Endothelial cell of umbilical vein (primary cell): ENCODE data around the gene ZNF507. TPM values are rescaled to one million over a fixed set of nuclear protein-coding genes. Genes with fewer than 3 reads are reported as not detected.

Experiments
- BruUV-seq: library from RNA; stranded (reverse); fragments of 400-500 nt; replicated peaks from 2 replicates; lab custom pipeline; 2021; lab: Mats Ljungman, UMichigan
- CTCF ChIA-PET: fragments of 300-600, 350-600 bp; sonication (Branson Sonifier 250); formaldehyde crosslinking; loops from one replicate; lab custom pipeline; 2021; ENCODE audit warnings: antibody characterized with exemption, inconsistent platforms; lab: Charles Lee
- POLR2A ChIA-PET: fragments of 300-600, 350-600 bp; sonication (Branson Sonifier 250); formaldehyde crosslinking; loops from one replicate; lab custom pipeline; 2021; ENCODE audit warnings: antibody characterized with exemption, inconsistent platforms; lab: Charles Lee
- DNase-seq: peaks from one replicate; pipeline ENCODE4 v3.0.0-alpha.2; 2011; ENCODE audit warnings: low read depth, low spot score
- FAIRE-seq: peaks from 2 replicates; lab custom pipeline; 2011; peaks lifted over from hg19 to GRCh38; lab: Jason Lieb, UNC
- H2AFZ ChIP-seq: 2 replicates; pipeline ENCODE4 v1.6.0; 2012; ENCODE audit warnings: low read depth, low read length, control low read depth, inconsistent platforms
- H3K27ac ChIP-seq: 2 replicates; pipeline ENCODE4 v1.5.1; 2011; ENCODE audit warnings: low read depth, mild to moderate bottlenecking, control low read depth, low read length, moderate library complexity; ENCODE audit not compliant: insufficient read depth
- H3K27me3 ChIP-seq, 2 experiments: 2 replicates each; pipeline versions ENCODE4 v1.6.0 to v1.6.1; 2011; ENCODE audit warnings: low read length in 2 of 2, mixed read lengths in 1 of 2; ENCODE audit not compliant: control insufficient read depth in 2 of 2, insufficient read depth in 2 of 2
- H3K36me3 ChIP-seq, 2 experiments: 2 replicates in 1 of 2; 3 replicates in 1 of 2; pipeline ENCODE4 v1.5.1; 2011; ENCODE audit warnings: low read length in 2 of 2, mild to moderate bottlenecking in 1 of 2, moderate library complexity in 1 of 2; ENCODE audit not compliant: control insufficient read depth in 2 of 2, insufficient read depth in 2 of 2; ENCODE audit errors: extremely low read depth in 1 of 2
- H3K4me1 ChIP-seq: 3 replicates; pipeline ENCODE4 v1.5.1; 2011; ENCODE audit warnings: mild to moderate bottlenecking, low read length; ENCODE audit not compliant: control insufficient read depth, insufficient read depth; ENCODE audit errors: extremely low read depth
- H3K4me2 ChIP-seq: 2 replicates; pipeline ENCODE4 v1.6.1; 2011; ENCODE audit warnings: low read length, control low read depth, mixed read lengths; ENCODE audit not compliant: insufficient read depth
- H3K4me3 ChIP-seq, 3 experiments: fragments of 200-600 bp in 1 of 3; sonication (generic), shearing (Covaris generic) in 1 of 3; replicated peaks in 1 of 3; 2 replicates each; pipeline ENCODE4 v1.5.1; 2011 to 2016; ENCODE audit warnings: control low read depth in 3 of 3, low read length in 3 of 3, mild to moderate bottlenecking in 2 of 3, inconsistent platforms in 1 of 3, low read depth in 1 of 3, moderate library complexity in 1 of 3; ENCODE audit not compliant: insufficient read depth in 1 of 3
- H3K79me2 ChIP-seq: 2 replicates; pipeline ENCODE4 v1.6.0; 2012; ENCODE audit warnings: low read length, inconsistent platforms; ENCODE audit not compliant: control insufficient read depth, insufficient read depth
- H3K9ac ChIP-seq: replicated peaks from 2 replicates; pipeline ENCODE3; 2011; ENCODE audit warnings: low read length, control low read depth; ENCODE audit not compliant: insufficient read depth; ENCODE audit errors: extremely low read depth
- H3K9me1 ChIP-seq: replicated peaks from 3 replicates; pipeline ENCODE4 v1.6.0; 2011; ENCODE audit warnings: mild to moderate bottlenecking, low read length; ENCODE audit not compliant: control insufficient read depth, insufficient read depth; ENCODE audit errors: extremely low read depth
- H3K9me3 ChIP-seq: replicated peaks from 2 replicates; pipeline ENCODE4 v1.5.1; 2012; ENCODE audit warnings: low read length, inconsistent platforms; ENCODE audit not compliant: control insufficient read depth, insufficient read depth
- H4K20me1 ChIP-seq: replicated peaks from 2 replicates; pipeline ENCODE3; 2011; ENCODE audit warnings: mild to moderate bottlenecking, low read length; ENCODE audit not compliant: control insufficient read depth, insufficient read depth; ENCODE audit errors: extremely low read depth
- CTCF ChIP-seq, 2 donors: IDR thresholded peaks; 1 replicate in 1 of 2; 2 replicates in 1 of 2; pipeline ENCODE4 v1.5.1; 2011; ENCODE audit warnings: low read length in 2 of 2, mild to moderate bottlenecking in 2 of 2, moderate library complexity in 2 of 2, control low read depth in 1 of 2, inconsistent platforms in 1 of 2, low read depth in 1 of 2; ENCODE audit not compliant: insufficient read depth in 1 of 2; ENCODE audit errors: extremely low read depth in 1 of 2
- EZH2 ChIP-seq: IDR thresholded peaks from 2 replicates; pipeline ENCODE4 v1.6.1; 2012; ENCODE audit warnings: borderline replicate concordance, low read depth, mild to moderate bottlenecking, moderate library complexity, low read length, inconsistent platforms; ENCODE audit not compliant: severe bottlenecking
- FOS ChIP-seq: IDR thresholded peaks from 2 replicates; pipeline ENCODE4 v1.6.1; 2011; ENCODE audit warnings: mild to moderate bottlenecking, low read length, moderate library complexity, borderline replicate concordance; ENCODE audit not compliant: insufficient read depth
- GATA2 ChIP-seq: IDR thresholded peaks from 2 replicates; pipeline ENCODE4 v1.7.0; 2011; ENCODE audit warnings: low read depth, mild to moderate bottlenecking, moderate library complexity, mixed read lengths, low read length; ENCODE audit not compliant: insufficient read length, insufficient read depth
- JUN ChIP-seq: IDR thresholded peaks from 2 replicates; pipeline ENCODE4 v1.6.1; 2011; ENCODE audit warnings: borderline replicate concordance, low read depth; ENCODE audit not compliant: insufficient read length, insufficient read depth
- MAX ChIP-seq: IDR thresholded peaks from 2 replicates; pipeline ENCODE4 v1.6.1; 2011; ENCODE audit not compliant: insufficient read depth, insufficient read length
- MYC ChIP-seq: IDR thresholded peaks from one replicate; pipeline ENCODE4 v1.6.1; 2011; ENCODE audit warnings: mild to moderate bottlenecking, low read depth, low read length
- POLR2A ChIP-seq: IDR thresholded peaks from 2 replicates; pipeline ENCODE4 v1.6.1; 2012; ENCODE audit warnings: low read depth, mild to moderate bottlenecking, control low read depth, low read length
- POLR2AphosphoS5 ChIP-seq: IDR thresholded peaks from 2 replicates; pipeline ENCODE4 v1.6.1; 2012; ENCODE audit warnings: low read depth, mild to moderate bottlenecking, control low read depth, low read length, moderate library complexity; ENCODE audit not compliant: insufficient read depth
- dilution Hi-C: fragments of 300-500 bp; cut with MboI; formaldehyde crosslinking; loops from one replicate; pipeline ENCODE4 v1.15.0; 2019; ENCODE audit warnings: low sequenced_read_pairs; ENCODE audit not compliant: extremely low pct_ligation_motif_present
- intact Hi-C: fragments of 100-400 bp; cut with micrococcal nuclease; formaldehyde crosslinking; loops from one replicate; pipeline ENCODE4 v1.10.0; 2022
- polyA plus RNA-seq, 4 experiments: library from polyadenylated mRNA; depleted of rRNA in 3 of 4; stranded (reverse) in 3 of 4; unstranded in 1 of 4; fragments of >200 nt; gene quantifications; 2 replicates each; pipeline versions ENCODE4 v1.2.1 to v1.2.3, GENCODE V29; 2011 to 2012; ENCODE audit warnings: missing spikeins in 1 of 4
- total RNA-seq: library from RNA; stranded (reverse); gene quantifications from 2 replicates; pipeline ENCODE4 v1.2.3, GENCODE V29; 2021

The ZNF507 gene
- total and polyA plus RNA-seq, 2 donors (not counting 3 experiments of a cell fraction or from before 2014, with no cell fraction given) = 6.8 to 23.0 TPM

GRCh38 chr19:32352241-32352630 is 6.8 kb downstream of the ZNF507 start:
- H4K20me1 ChIP-seq = no peaks in the 10 kb centered on the region
- H3K4me1 ChIP-seq = peaks cover 21% of the 10 kb centered on the region
- H3K9ac ChIP-seq = no peak overlapping the region
- no TSS peak for BruUV-seq
- H3K4me2 ChIP-seq = peak overlapping the region; percentile 31
- ChIA-PET POLR2A (no interaction called here), CTCF (interaction anchor here (0.9 kb wide), 1 partner anchor 9 kb away, joined by 6 read pairs; no protein-coding TSS in a partner anchor)
- no peaks in the 10 kb centered on the region for H3K9me3 ChIP-seq
- H3K27ac ChIP-seq = no peak overlapping the region
- no peak overlapping the region for H3K4me3 ChIP-seq
- no peaks in the 10 kb centered on the region for H3K9me1 ChIP-seq
- FAIRE-seq (no peak), DNase-seq (no peak)
- peaks cover 57% of the 10 kb centered on the region for H3K79me2 ChIP-seq
- H2AFZ ChIP-seq = no peak overlapping the region
- dilution Hi-C loops (no loop called here), intact Hi-C loops (loop anchor here (1.0 kb wide), 1 partner anchor 21 kb away; no protein-coding TSS in a partner anchor)
- peaks cover 24 to 28% of the 10 kb centered on the region in 2 experiments for H3K36me3 ChIP-seq
- TF ChIP-seq EZH2 = no peak
- no peak for TF ChIP-seq GATA2
- no peak for TF ChIP-seq POLR2A
- TF ChIP-seq JUN = no peak
- no peak for TF ChIP-seq POLR2AphosphoS5
- TF ChIP-seq MAX = no peak
- TF ChIP-seq CTCF (IDR thresholded peaks at IDR 0.05; ENCODE audit: extremely low read depth in 1 of 2, insufficient read depth in 1 of 2, low read depth in 1 of 2, low read length in 2 of 2) = no peak
- no peak for TF ChIP-seq FOS
- TF ChIP-seq MYC = no peak
- no peaks in the 10 kb centered on the region for H3K27me3 ChIP-seq
